CD4-positive, CD25-positive, alpha-beta regulatory T cell (primary cell): ENCODE measurements around the gene ANKRD39. TPM values are rescaled to one million over a fixed set of nuclear protein-coding genes. Genes with fewer than 3 reads are reported as not detected.

ENCODE experiments used
- ATAC-seq, 2 donors: fragments of 150-1000 bp; cut with Tn5 transposase; one replicate each; pipeline ENCODE4 v1.10.0; 2021; ENCODE audit warnings: low read depth in 2 of 2, moderate number of reproducible peaks in 2 of 2, moderate library complexity in 1 of 2
- DNase-seq, 3 donors: peaks; one replicate each; pipeline versions ENCODE4 v3.0.0 to v3.0.0-alpha.2; 2012 to 2022; ENCODE audit warnings: mixed read lengths in 1 of 3
- H3K27ac ChIP-seq: one replicate; pipeline ENCODE4 v1.7.0; 2013; ENCODE audit warnings: mild to moderate bottlenecking, low read length; ENCODE audit not compliant: insufficient read depth, poor library complexity, severe bottlenecking
- H3K27me3 ChIP-seq: one replicate; pipeline ENCODE4 v1.7.0; 2013; ENCODE audit warnings: low read length; ENCODE audit not compliant: control insufficient read depth, insufficient read depth
- H3K36me3 ChIP-seq: one replicate; pipeline ENCODE4 v1.7.0; 2013; ENCODE audit warnings: mild to moderate bottlenecking, low read length, moderate library complexity; ENCODE audit not compliant: control insufficient read depth, insufficient read depth
- H3K4me1 ChIP-seq: 2 replicates; pipeline ENCODE4 v1.7.0; 2013; ENCODE audit warnings: mild to moderate bottlenecking, low read length; ENCODE audit not compliant: insufficient read depth, control insufficient read depth, poor library complexity, severe bottlenecking
- H3K4me3 ChIP-seq: one replicate; pipeline ENCODE4 v1.7.0; 2013; ENCODE audit warnings: low read depth, mild to moderate bottlenecking, low read length, moderate library complexity
- H3K9me3 ChIP-seq, 2 experiments: 1 replicate in 1 of 2; 2 replicates in 1 of 2; pipeline ENCODE4 v1.7.0; 2013; ENCODE audit warnings: low read length in 2 of 2, mild to moderate bottlenecking in 1 of 2, moderate library complexity in 1 of 2; ENCODE audit not compliant: control insufficient read depth in 2 of 2
- H3K27ac Mint-ChIP-seq, 3 donors: one replicate each; pipeline ENCODE4 v1.8.0; 2020 to 2022; ENCODE audit warnings: mild to moderate bottlenecking in 3 of 3, mixed read lengths in 3 of 3, moderate library complexity in 2 of 3
- H3K27me3 Mint-ChIP-seq: one replicate; pipeline ENCODE4 v1.8.0; 2022; ENCODE audit warnings: mild to moderate bottlenecking, mixed read lengths
- H3K36me3 Mint-ChIP-seq: one replicate; pipeline ENCODE4 v1.8.0; 2020; ENCODE audit warnings: mixed read lengths
- H3K4me1 Mint-ChIP-seq, 4 donors: one replicate each; pipeline ENCODE4 v1.8.0; 2020 to 2022; ENCODE audit warnings: mixed read lengths in 4 of 4, mild to moderate bottlenecking in 1 of 4
- H3K4me3 Mint-ChIP-seq, 4 donors: one replicate each; pipeline ENCODE4 v1.8.0; 2020 to 2022; ENCODE audit warnings: mild to moderate bottlenecking in 4 of 4, mixed read lengths in 4 of 4, moderate library complexity in 3 of 4
- H3K9me3 Mint-ChIP-seq, 7 donors: one replicate each; pipeline ENCODE4 v1.8.0; 2020 to 2022; ENCODE audit warnings: mixed read lengths in 7 of 7, mild to moderate bottlenecking in 3 of 7, moderate library complexity in 2 of 7
- polyA plus RNA-seq, 4 donors: library from polyadenylated mRNA; unstranded; fragments of 300-500 nt; fragmentation: Illumina TruSeq; gene quantifications; one replicate each; pipeline ENCODE4 v1.2.3, GENCODE V29; 2021
- total RNA-seq: library from RNA; stranded (reverse); gene quantifications from one replicate; pipeline ENCODE4 v1.2.3, GENCODE V29; 2022

ANKRD39 gene
- total and polyA plus RNA-seq, 5 donors from 2014 or later: 30.2 to 44.4 (median 35.0) TPM

DNA sequence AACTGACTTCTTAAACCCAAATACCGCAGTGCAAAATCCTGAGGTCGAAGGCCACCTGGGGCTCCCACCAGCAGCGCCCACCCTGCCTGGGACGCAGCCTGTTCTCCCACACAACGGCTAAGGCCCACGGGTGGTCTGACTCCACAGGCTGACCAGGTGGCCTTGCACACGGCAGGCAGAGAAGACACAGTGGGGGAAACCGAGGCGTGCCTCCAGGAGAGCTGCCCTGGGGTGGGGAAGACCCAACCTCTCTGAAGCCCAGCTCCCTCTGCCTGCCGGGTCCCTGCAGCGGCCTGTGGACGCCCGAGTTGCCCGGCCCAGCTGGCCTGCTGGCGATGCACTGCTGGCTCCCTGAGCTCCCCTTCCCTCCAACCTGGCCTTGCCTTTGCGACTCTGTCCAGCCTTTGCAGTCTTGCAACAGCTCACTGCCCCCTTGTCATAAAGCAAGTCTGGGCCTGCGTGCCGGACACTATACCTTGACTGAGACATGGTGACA is 21.8 kb upstream of the ANKRD39 start:
- Mint-ChIP-seq H3K36me3 (no peaks in the 10 kb centered on the region), H3K4me1 (peaks cover 0 to 10% (median 1%) of the 10 kb centered on the region in 4 donors), H3K9me3 (no peaks in the 10 kb centered on the region), H3K27ac (no peak overlapping the region), H3K4me3 (no peak overlapping the region), H3K27me3 (peaks cover 7% of the 10 kb centered on the region)
- Histone ChIP-seq H3K27me3 (no peaks in the 10 kb centered on the region), H3K4me1 (no peaks in the 10 kb centered on the region), H3K9me3 (no peaks in the 10 kb centered on the region), H3K36me3 (no peaks in the 10 kb centered on the region), H3K4me3 (no peak overlapping the region), H3K27ac (no peak overlapping the region)
- DNase-seq (no peak), ATAC-seq (no peak)

DNA sequence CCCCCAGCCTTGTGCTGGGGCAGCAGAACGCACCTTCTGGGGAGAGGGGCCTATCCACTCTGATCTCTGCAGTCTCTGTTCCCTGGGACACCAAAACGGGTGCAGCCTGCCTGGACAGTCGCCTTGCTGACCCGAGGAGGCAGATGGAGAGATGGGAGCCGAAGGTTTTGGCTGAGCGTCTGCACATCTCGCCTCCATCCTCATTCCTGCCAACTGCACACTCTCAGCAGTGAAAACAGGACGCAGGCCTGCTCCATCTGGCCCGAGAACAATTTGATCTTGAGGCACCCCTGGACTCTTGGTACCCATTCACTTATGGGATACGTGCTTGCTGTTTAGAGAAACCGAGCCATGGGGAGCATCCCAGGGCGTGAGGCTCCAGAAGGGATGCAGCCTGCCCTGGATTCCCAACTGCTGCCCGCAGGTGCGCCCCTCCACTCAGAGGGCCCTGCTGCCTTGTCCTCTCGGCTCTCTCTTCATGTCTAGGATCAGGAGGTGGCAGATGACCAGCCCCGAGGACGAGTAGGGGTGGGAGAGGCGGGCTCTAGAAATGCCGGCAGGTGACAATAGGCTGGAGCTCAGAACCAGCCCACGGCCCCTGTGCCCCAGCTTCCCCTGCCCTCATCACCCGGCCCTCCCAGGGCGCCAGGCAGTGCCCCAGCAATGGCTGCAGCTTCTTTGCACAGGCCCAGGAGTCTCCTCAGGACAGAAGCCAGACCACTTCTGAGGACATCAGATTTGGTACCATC is 21.2 kb upstream of the ANKRD39 start:
- peaks cover 4% of the 10 kb centered on the region for H3K4me1 ChIP-seq
- no peak overlapping the region for H3K27ac ChIP-seq
- peaks cover 0 to 16% (median 7%) of the 10 kb centered on the region in 4 donors for H3K4me1 Mint-ChIP-seq
- H3K27me3 Mint-ChIP-seq: peaks cover 12% of the 10 kb centered on the region
- no peak overlapping the region for H3K27ac Mint-ChIP-seq
- H3K36me3 ChIP-seq: no peaks in the 10 kb centered on the region
- no peak overlapping the region for H3K4me3 Mint-ChIP-seq
- H3K9me3 ChIP-seq: no peaks in the 10 kb centered on the region
- H3K36me3 Mint-ChIP-seq: no peaks in the 10 kb centered on the region
- no peak overlapping the region for H3K4me3 ChIP-seq
- no peaks in the 10 kb centered on the region for H3K27me3 ChIP-seq
- ATAC-seq (no peak), DNase-seq (no peak)
- H3K9me3 Mint-ChIP-seq: no peaks in the 10 kb centered on the region

DNA sequence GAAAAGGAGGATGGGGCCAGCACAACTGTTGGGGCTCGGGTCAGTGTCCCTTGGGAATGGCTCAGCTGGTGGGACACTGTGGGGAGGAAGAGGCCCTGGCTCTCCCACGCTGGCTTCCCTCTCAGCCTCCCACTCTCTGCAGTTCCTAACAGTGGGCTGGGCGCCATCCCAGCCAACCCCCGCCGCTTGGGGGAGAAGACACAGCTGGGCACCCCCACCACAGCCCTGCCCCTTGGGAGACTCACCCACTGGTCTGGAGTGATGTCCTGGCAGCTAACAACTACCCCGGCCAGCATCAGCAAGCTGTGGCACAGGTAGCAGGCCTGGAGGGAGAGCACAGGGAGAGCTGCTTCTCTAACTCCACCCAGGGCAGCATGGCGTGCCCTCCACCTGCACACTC is 20.4 kb upstream of the ANKRD39 start:
- no peaks in the 10 kb centered on the region for H3K36me3 Mint-ChIP-seq
- peaks cover 15% of the 10 kb centered on the region for H3K27me3 Mint-ChIP-seq
- Histone ChIP-seq H3K27me3 (no peaks in the 10 kb centered on the region), H3K4me1 (peaks cover 9% of the 10 kb centered on the region), H3K4me3 (no peak overlapping the region), H3K9me3 (no peaks in the 10 kb centered on the region), H3K36me3 (no peaks in the 10 kb centered on the region), H3K27ac (no peak overlapping the region)
- H3K9me3 Mint-ChIP-seq: no peaks in the 10 kb centered on the region
- no peak overlapping the region for H3K27ac Mint-ChIP-seq
- H3K4me3 Mint-ChIP-seq: no peak overlapping the region
- ATAC-seq (no peak), DNase-seq (no peak)
- peaks cover 0 to 24% (median 7%) of the 10 kb centered on the region in 4 donors for H3K4me1 Mint-ChIP-seq

DNA sequence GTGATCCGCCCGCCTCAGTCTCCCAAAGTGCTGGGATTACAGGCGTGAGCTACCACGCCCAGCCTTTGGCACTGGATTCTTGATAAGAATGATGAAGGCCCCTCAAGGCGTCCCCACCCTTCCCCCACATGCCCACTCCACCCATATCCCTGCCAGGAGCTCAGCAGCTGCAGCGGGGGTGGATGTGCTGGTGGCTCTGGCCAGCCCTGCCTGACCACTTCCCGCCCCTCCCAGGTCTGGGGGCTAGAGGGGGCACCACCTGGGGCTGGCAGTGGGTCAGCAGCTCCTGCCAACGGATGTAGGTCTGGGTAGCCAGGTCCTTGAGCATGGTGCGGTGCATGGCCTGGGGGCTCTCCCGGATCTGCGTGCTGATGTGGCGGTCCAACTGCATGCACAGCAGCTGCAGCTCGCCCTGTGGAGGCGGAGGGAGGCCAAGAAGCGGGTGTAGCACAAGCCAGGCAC is 19.8 kb upstream of the ANKRD39 start:
- H3K27ac Mint-ChIP-seq: no peak overlapping the region
- H3K9me3 ChIP-seq: no peaks in the 10 kb centered on the region
- H3K4me3 Mint-ChIP-seq: no peak overlapping the region
- no peak for ATAC-seq
- no peak overlapping the region for H3K27ac ChIP-seq
- no peaks in the 10 kb centered on the region for H3K27me3 ChIP-seq
- no peak for DNase-seq
- no peaks in the 10 kb centered on the region for H3K9me3 Mint-ChIP-seq
- no peaks in the 10 kb centered on the region for H3K36me3 Mint-ChIP-seq
- H3K27me3 Mint-ChIP-seq: peaks cover 20% of the 10 kb centered on the region
- no peak overlapping the region for H3K4me3 ChIP-seq
- peaks cover 0 to 29% (median 7%) of the 10 kb centered on the region in 4 donors for H3K4me1 Mint-ChIP-seq
- H3K36me3 ChIP-seq: no peaks in the 10 kb centered on the region
- peaks cover 9% of the 10 kb centered on the region for H3K4me1 ChIP-seq

DNA sequence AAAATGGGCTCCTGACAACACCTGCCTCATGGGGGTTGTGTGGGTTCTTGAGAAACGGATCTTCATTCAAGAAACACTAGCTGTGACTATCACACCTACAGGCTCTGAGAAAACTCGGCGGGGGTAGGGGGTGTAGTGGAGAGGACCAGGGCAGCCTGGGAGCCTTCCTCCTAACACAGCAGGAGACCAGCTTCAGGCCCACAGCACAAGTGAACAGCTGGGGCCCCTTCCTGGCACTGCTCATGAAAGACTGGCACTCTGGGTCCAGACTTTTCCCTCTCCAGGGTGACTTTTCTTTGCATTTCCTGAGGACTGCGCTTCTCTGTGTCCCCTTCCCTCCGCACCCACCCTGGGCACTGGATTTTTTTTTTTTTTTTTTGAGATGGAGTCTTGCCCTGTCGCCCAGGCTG is 19.2 kb upstream of the ANKRD39 start:
- no peak overlapping the region for H3K27ac ChIP-seq
- DNase-seq (no peak), ATAC-seq (no peak)
- Mint-ChIP-seq H3K4me1 (peaks cover 0 to 32% (median 7%) of the 10 kb centered on the region in 4 donors), H3K36me3 (no peaks in the 10 kb centered on the region), H3K9me3 (no peaks in the 10 kb centered on the region), H3K4me3 (no peak overlapping the region), H3K27ac (no peak overlapping the region), H3K27me3 (peaks cover 23% of the 10 kb centered on the region)
- no peaks in the 10 kb centered on the region for H3K36me3 ChIP-seq
- H3K4me1 ChIP-seq: peaks cover 9% of the 10 kb centered on the region
- no peak overlapping the region for H3K4me3 ChIP-seq
- H3K27me3 ChIP-seq: no peaks in the 10 kb centered on the region
- no peaks in the 10 kb centered on the region for H3K9me3 ChIP-seq

DNA sequence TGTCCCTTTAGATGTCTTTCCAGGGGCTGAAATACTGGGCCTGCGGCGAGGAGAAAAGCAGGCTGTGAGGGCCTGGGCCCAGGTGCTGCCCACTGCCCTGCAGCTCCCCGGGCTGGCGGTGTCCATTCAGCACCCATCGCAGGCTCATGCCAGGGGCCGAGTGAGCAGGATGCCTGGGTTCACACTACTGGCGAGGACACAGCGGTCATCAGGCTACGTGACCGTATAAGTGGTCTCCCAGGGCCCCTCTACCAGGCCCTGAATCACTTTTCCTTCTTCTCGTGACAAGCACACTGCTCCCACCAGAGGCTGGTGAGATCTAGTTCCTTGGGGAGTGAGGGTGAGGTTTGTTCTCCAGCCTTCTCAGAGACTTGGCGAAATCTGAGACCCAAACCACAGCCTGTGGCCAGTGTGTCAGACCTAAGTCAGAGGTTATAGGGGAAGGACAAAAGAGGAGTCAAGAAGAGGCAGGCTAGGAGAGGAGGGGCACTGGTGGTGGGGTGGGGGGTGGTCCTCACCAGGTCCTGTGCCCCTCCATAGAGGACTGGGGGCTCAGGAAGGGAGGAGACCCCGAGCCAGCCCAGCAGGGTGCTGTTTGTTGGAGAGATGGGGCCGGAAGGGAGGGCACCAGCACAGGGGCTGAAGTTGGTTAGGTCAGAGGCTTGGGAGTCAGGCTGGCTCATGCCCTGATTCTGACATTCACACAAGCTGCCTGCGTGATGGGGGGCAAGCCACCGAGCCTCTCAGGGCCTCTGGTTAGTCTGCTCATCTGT is 18.6 kb upstream of the ANKRD39 start:
- H3K4me3 ChIP-seq: no peak overlapping the region
- DNase-seq (no peak), ATAC-seq (no peak)
- H3K4me1 Mint-ChIP-seq: peaks cover 0 to 32% (median 7%) of the 10 kb centered on the region in 4 donors
- H3K4me1 ChIP-seq: peaks cover 9% of the 10 kb centered on the region
- peaks cover 25% of the 10 kb centered on the region for H3K27me3 Mint-ChIP-seq
- H3K36me3 Mint-ChIP-seq: no peaks in the 10 kb centered on the region
- no peaks in the 10 kb centered on the region for H3K27me3 ChIP-seq
- H3K4me3 Mint-ChIP-seq: no peak overlapping the region
- no peaks in the 10 kb centered on the region for H3K36me3 ChIP-seq
- H3K27ac ChIP-seq: no peak overlapping the region
- no peaks in the 10 kb centered on the region for H3K9me3 Mint-ChIP-seq
- peak overlapping the region in 1 of 3 donors; percentile 51 for H3K27ac Mint-ChIP-seq
- H3K9me3 ChIP-seq: no peaks in the 10 kb centered on the region

DNA sequence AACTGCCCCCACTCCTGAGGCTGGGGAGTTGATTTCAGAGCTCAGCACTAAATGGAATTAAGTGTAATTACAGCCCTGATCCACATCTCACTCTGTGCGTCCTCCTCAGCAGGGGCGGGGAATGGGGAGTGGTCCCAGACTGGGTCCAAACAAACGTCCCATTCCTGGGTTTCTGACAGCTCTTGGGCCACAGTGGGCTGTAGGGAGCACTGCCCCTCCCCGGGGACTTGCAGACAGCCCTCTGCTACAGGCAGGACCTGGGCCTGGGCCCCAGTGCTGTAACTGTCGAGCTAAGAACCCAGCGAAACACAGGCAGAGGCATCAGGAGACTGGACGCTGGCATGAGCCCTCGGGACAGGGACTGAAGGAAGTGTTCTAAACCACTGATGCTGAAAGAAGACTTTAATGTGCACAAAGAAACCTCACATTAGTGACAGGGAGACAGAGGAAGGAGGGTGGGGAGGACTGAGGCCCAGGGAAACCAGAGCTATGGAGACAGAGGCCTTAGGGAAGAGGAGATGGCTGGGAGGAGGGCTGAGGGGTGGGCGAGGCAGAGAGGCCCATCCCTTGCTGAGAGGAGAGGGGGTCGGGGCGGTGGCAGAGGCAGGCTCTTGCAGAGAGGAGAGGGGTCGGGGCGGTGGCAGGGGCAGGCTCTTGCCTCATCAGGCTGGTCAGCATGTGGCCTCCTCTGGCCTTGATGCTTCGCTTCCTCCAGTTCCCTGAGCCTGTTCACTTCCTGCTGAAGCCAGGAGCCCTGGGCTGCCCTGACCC is 17.9 kb upstream of the ANKRD39 start:
- DNase-seq: no peak
- no peak for ATAC-seq
- H3K27me3 ChIP-seq: no peaks in the 10 kb centered on the region
- H3K9me3 ChIP-seq: no peaks in the 10 kb centered on the region
- H3K4me3 ChIP-seq: no peak overlapping the region
- peaks cover 33% of the 10 kb centered on the region for H3K27me3 Mint-ChIP-seq
- H3K36me3 ChIP-seq: no peaks in the 10 kb centered on the region
- H3K27ac Mint-ChIP-seq: peak overlapping the region in 1 of 3 donors; percentile 42
- H3K4me1 Mint-ChIP-seq: peaks cover 3 to 40% (median 12%) of the 10 kb centered on the region in 4 donors
- no peak overlapping the region for H3K27ac ChIP-seq
- no peaks in the 10 kb centered on the region for H3K36me3 Mint-ChIP-seq
- peaks cover 12% of the 10 kb centered on the region for H3K4me1 ChIP-seq
- peak overlapping the region in 1 of 4 donors; percentile 23 for H3K4me3 Mint-ChIP-seq
- no peaks in the 10 kb centered on the region for H3K9me3 Mint-ChIP-seq
